OCI-LY7 (cell line): ENCODE measurements around the gene TPO. TPM values are rescaled to one million over a fixed set of nuclear protein-coding genes. Genes with fewer than 3 reads are reported as not detected.

ENCODE experiments used
- BruUV-seq: library from RNA; stranded (reverse); fragments of 400-500 nt; replicated peaks from 2 replicates; lab custom pipeline; 2021; lab: Mats Ljungman, UMichigan
- CTCF ChIA-PET: fragments of 300-600 bp; sonication (Branson Sonifier 250); formaldehyde crosslinking; loops from one replicate; lab custom pipeline; 2022; ENCODE audit warnings: antibody characterized with exemption; ENCODE audit not compliant: unreplicated experiment; lab: Charles Lee
- POLR2A ChIA-PET: fragments of 300-600 bp; sonication (Branson Sonifier 250); formaldehyde crosslinking; loops from one replicate; lab custom pipeline; 2022; ENCODE audit warnings: antibody characterized with exemption; lab: Charles Lee
- DNase-seq: peaks from one replicate; pipeline ENCODE4 v3.0.0-alpha.2; 2015; ENCODE audit warnings: low spot score
- H2AFZ ChIP-seq: fragments of 200-600 bp; sonication (generic), shearing (Covaris generic); 2 replicates; pipeline ENCODE4 v1.6.1; 2014; ENCODE audit warnings: mild to moderate bottlenecking, antibody characterized with exemption, low read length, moderate library complexity
- H3K27ac ChIP-seq: fragments of 200-600 bp; sonication (generic); 2 replicates; pipeline ENCODE4 v1.5.1; 2014; ENCODE audit warnings: mixed run types, low read depth, mild to moderate bottlenecking, moderate library complexity, low read length, inconsistent platforms; ENCODE audit not compliant: poor library complexity, severe bottlenecking
- H3K36me3 ChIP-seq: fragments of 200-600 bp; sonication (generic); 2 replicates; pipeline ENCODE4 v1.6.1; 2014; ENCODE audit warnings: mild to moderate bottlenecking, antibody characterized with exemption, low read length, moderate library complexity, mixed read lengths; ENCODE audit not compliant: insufficient read depth
- H3K4me1 ChIP-seq: fragments of 200-600 bp; sonication (generic); 2 replicates; pipeline ENCODE4 v1.5.1; 2014; ENCODE audit warnings: mild to moderate bottlenecking, low read length; ENCODE audit not compliant: insufficient read depth, poor library complexity, severe bottlenecking
- H3K4me2 ChIP-seq: fragments of 200-600 bp; sonication (generic); 2 replicates; pipeline ENCODE4 v1.6.1; 2014; ENCODE audit warnings: mild to moderate bottlenecking, low read length
- H3K4me3 ChIP-seq: fragments of 200-600 bp; sonication (generic); 2 replicates; pipeline ENCODE4 v1.5.1; 2014; ENCODE audit warnings: mild to moderate bottlenecking, low read depth, low read length; ENCODE audit not compliant: poor library complexity, severe bottlenecking
- H3K79me2 ChIP-seq: fragments of 200-600 bp; sonication (generic); 2 replicates; pipeline ENCODE4 v1.6.1; 2016; ENCODE audit warnings: low read depth, mild to moderate bottlenecking, low read length, moderate library complexity, mixed read lengths; ENCODE audit not compliant: insufficient read depth
- H3K9me2 ChIP-seq: fragments of 200-600 bp; sonication (generic); 2 replicates; pipeline ENCODE4 v1.6.1; 2016; ENCODE audit warnings: mild to moderate bottlenecking, low read length, mixed read lengths; ENCODE audit not compliant: insufficient read depth
- H3K9me3 ChIP-seq: fragments of 200-600 bp; sonication (generic); 2 replicates; pipeline ENCODE4 v1.6.1; 2014; ENCODE audit warnings: mild to moderate bottlenecking, mixed run types, low read length, mixed read lengths
- H4K20me1 ChIP-seq: fragments of 200-600 bp; sonication (generic); 2 replicates; pipeline ENCODE4 v1.6.1; 2014; ENCODE audit warnings: mild to moderate bottlenecking, antibody characterized with exemption, low read length, moderate library complexity, mixed read lengths; ENCODE audit not compliant: insufficient read depth
- EZH2phosphoT487 ChIP-seq: fragments of 200-600 bp; sonication (generic); IDR thresholded peaks from 2 replicates; pipeline ENCODE4 v1.6.1; 2018; ENCODE audit warnings: low read depth, borderline replicate concordance, mild to moderate bottlenecking, mixed run types, antibody characterized with exemption, low read length, moderate library complexity, mixed read lengths
- intact Hi-C: fragments of 100-400 bp; cut with micrococcal nuclease; formaldehyde crosslinking; loops from one replicate; pipeline ENCODE4 v1.10.0; 2022; ENCODE audit not compliant: unreplicated experiment
- total RNA-seq, 2 experiments: library from RNA; depleted of rRNA in 1 of 2; stranded (reverse); fragments of >200 nt in 1 of 2; shearing (Covaris generic) in 1 of 2; gene quantifications; 2 replicates each; pipeline ENCODE4 v1.2.3, GENCODE V29; 2014 to 2022
- TF ChIP-seq, protein P1 (sequence below): fragments of 200-600 bp; sonication (generic); conservative IDR thresholded peaks from 2 replicates; pipeline ENCODE4 v1.5.1; 2014; ENCODE audit warnings: mild to moderate bottlenecking, antibody characterized with exemption, low read length, moderate library complexity, mixed read lengths

The TPO gene
- total RNA-seq, 2 experiments from 2014 or later, result not detected

DNA sequence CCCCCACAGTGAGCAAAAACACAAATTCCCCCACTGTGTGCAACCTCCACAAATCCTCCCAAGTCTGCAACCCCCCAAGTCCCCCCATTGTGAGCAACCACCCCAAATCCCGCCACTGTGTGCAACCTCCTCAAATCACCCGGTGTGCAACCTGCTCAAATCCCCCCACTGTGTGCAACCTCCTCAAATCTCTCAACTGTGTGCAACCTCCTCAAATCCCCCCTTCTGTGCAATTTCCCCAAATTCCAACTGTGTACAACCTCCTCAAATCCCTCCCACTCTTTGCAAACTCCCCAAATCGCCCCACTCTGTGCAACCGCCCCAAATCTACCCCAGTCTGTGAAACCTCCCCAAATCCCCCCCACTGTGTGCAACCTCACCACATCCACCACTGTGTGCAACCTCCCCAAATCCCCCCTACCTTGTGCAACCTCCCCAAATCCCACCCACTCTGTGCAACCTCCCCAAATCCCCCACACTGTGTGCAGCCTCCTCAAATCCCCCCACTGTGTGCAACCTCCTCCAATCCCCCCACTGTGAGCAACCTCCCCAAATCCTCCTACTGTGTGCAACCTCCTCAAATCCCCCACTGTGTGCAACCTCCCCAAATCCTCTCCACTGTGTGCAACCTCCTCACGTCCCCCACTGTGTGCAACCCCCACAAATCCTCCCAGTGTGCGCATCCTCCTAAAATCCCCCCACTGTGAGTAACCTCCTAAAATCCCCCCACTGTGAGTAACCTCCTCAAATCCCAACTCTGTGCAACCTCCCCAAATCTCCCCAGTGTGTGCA is 115.2 kb downstream of the TPO start:
- Histone ChIP-seq H3K4me3 (no peak overlapping the region), H3K4me1 (no peaks in the 10 kb centered on the region), H2AFZ (no peak overlapping the region), H4K20me1 (no peaks in the 10 kb centered on the region), H3K4me2 (no peak overlapping the region), H3K79me2 (no peaks in the 10 kb centered on the region), H3K36me3 (no peaks in the 10 kb centered on the region), H3K27ac (no peak overlapping the region), H3K9me2 (no peaks in the 10 kb centered on the region), H3K9me3 (no peaks in the 10 kb centered on the region)
- intact Hi-C loops, result no loop called here
- BruUV-seq, result no TSS peak
- ChIA-PET POLR2A (no interaction called here), CTCF (no interaction called here)
- TF ChIP-seq, protein P1, sequence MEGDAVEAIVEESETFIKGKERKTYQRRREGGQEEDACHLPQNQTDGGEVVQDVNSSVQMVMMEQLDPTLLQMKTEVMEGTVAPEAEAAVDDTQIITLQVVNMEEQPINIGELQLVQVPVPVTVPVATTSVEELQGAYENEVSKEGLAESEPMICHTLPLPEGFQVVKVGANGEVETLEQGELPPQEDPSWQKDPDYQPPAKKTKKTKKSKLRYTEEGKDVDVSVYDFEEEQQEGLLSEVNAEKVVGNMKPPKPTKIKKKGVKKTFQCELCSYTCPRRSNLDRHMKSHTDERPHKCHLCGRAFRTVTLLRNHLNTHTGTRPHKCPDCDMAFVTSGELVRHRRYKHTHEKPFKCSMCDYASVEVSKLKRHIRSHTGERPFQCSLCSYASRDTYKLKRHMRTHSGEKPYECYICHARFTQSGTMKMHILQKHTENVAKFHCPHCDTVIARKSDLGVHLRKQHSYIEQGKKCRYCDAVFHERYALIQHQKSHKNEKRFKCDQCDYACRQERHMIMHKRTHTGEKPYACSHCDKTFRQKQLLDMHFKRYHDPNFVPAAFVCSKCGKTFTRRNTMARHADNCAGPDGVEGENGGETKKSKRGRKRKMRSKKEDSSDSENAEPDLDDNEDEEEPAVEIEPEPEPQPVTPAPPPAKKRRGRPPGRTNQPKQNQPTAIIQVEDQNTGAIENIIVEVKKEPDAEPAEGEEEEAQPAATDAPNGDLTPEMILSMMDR, result no peak
- no peak for TF ChIP-seq EZH2phosphoT487
- DNase-seq, result no peak

DNA sequence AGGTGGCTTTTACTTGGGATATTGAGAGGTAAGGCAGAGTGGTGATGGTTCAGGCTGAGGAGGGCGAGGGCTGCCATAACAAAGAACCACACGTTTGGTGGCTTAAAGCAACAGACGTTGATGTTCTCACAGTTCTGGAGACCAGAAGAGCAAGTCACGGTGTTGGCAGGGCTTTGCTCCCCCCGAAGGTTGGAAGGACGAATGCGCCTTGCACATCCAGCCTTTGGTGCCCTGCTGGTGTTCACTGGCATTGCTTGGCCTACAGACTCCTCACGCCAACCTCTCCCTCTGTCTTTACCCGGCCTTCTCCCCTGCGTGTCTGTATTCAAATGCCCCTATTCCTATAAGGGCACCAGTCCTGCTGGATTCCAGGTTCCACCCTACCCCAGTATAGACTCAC is 125.4 kb downstream of the TPO start:
- TF ChIP-seq, protein P1, result no peak
- no peak for TF ChIP-seq EZH2phosphoT487
- Histone ChIP-seq H3K79me2 (no peaks in the 10 kb centered on the region), H3K9me2 (no peaks in the 10 kb centered on the region), H3K4me3 (no peak overlapping the region), H3K9me3 (no peaks in the 10 kb centered on the region), H3K4me2 (no peak overlapping the region), H4K20me1 (no peaks in the 10 kb centered on the region), H3K36me3 (no peaks in the 10 kb centered on the region), H3K4me1 (no peaks in the 10 kb centered on the region), H2AFZ (no peak overlapping the region), H3K27ac (no peak overlapping the region)
- intact Hi-C loops, result no loop called here
- CTCF ChIA-PET, result no interaction called here
- no TSS peak for BruUV-seq
- POLR2A ChIA-PET, result no interaction called here
- no peak for DNase-seq

DNA sequence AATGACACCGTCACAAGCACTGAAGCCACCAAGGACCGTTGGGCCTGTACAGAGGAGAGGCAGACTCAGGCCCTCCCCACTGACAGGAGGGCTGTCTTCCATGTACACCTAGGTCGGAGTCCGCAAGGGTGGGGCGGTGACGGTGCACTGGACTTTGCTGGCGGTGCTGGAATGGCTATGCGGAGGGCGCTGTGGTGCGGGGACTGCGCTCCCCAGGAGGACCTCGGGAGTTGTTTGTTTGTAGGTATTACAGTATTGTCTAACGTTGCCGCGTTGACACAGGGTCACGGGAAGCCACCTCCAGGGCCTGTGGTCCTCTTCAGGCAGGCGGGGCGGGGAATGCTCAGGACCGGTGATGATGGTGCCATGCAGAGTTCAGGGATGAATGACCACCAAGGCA is 126.2 kb downstream of the TPO start:
- Histone ChIP-seq H3K4me3 (no peak overlapping the region), H3K27ac (no peak overlapping the region), H2AFZ (no peak overlapping the region), H3K79me2 (no peaks in the 10 kb centered on the region), H4K20me1 (no peaks in the 10 kb centered on the region), H3K9me3 (no peaks in the 10 kb centered on the region), H3K4me1 (no peaks in the 10 kb centered on the region), H3K4me2 (no peak overlapping the region), H3K9me2 (no peaks in the 10 kb centered on the region), H3K36me3 (no peaks in the 10 kb centered on the region)
- ChIA-PET CTCF (no interaction called here), POLR2A (no interaction called here)
- TF ChIP-seq EZH2phosphoT487, result no peak
- TF ChIP-seq, protein P1, result no peak
- intact Hi-C loops, result no loop called here
- no TSS peak for BruUV-seq
- DNase-seq, result no peak
